SU-DHL-6 (cell line): ENCODE measurements around the gene SSR4.
"Not testable (repeated sequence)": the region's sequence is repeated elsewhere in the genome, so short reads cannot be mapped to it uniquely, and the experiment has no call there.

Source experiments
- EZH2phosphoT487 ChIP-seq: fragments of 200-600 bp; sonication (generic), shearing (Covaris generic); conservative IDR thresholded peaks from 2 replicates; pipeline ENCODE4 v1.6.1; 2018; ENCODE audit warnings: mild to moderate bottlenecking, antibody characterized with exemption, low read length, moderate library complexity, mixed read lengths
- TF ChIP-seq, protein P1 (sequence below): fragments of 200-600 bp; sonication (generic); IDR thresholded peaks from one replicate; pipeline ENCODE4 v1.5.1; 2017; ENCODE audit warnings: antibody characterized with exemption, mild to moderate bottlenecking, low read length, moderate library complexity; ENCODE audit not compliant: insufficient read depth, poor library complexity, severe bottlenecking

DNA sequence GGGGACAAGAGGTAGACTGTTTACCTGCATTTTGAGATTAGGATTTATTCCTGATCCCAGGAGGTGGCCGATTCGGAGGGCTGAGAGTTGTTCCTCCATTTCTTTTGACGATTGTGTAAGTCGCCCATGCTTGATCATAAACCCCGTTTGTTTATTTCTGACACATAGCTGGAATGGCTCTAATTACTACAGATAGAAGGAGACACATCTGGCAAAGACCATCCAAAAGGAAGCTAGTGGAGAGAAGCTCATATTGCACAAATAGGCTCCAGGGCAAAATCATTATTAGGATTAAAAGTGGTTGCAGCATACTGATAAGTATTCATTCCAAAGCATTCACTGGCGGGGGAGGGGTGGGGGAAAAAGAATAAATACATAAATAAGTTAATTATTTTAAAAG is 47.5 kb upstream of the SSR4 start:
- TF ChIP-seq, protein P1, sequence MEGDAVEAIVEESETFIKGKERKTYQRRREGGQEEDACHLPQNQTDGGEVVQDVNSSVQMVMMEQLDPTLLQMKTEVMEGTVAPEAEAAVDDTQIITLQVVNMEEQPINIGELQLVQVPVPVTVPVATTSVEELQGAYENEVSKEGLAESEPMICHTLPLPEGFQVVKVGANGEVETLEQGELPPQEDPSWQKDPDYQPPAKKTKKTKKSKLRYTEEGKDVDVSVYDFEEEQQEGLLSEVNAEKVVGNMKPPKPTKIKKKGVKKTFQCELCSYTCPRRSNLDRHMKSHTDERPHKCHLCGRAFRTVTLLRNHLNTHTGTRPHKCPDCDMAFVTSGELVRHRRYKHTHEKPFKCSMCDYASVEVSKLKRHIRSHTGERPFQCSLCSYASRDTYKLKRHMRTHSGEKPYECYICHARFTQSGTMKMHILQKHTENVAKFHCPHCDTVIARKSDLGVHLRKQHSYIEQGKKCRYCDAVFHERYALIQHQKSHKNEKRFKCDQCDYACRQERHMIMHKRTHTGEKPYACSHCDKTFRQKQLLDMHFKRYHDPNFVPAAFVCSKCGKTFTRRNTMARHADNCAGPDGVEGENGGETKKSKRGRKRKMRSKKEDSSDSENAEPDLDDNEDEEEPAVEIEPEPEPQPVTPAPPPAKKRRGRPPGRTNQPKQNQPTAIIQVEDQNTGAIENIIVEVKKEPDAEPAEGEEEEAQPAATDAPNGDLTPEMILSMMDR, result not testable (repeated sequence)
- TF ChIP-seq EZH2phosphoT487, result not testable (repeated sequence)
